ENCODE measurements around the gene LLGL2.

DNA sequence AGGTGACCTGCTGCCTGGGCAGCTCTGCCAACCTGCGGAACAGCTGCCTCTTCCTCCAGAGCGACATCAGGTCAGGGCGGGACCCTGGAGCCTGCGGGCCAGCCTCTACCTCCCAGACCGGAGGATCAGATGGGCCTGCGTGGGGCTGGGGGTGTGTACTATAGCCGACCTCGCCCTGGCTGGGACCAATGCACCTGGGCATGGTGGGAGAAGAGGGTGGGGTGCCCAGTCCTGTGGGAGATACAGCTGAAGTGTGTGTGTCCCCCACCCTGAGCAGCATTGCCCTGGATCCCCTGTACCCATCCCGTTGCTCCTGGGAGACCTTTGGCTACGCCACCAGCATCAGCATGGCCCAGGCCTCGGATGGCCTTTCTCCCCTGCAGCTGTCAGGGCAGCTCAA lies 29.5 kb upstream of the LLGL2 start:
- TF ChIP-seq, protein P1, sequence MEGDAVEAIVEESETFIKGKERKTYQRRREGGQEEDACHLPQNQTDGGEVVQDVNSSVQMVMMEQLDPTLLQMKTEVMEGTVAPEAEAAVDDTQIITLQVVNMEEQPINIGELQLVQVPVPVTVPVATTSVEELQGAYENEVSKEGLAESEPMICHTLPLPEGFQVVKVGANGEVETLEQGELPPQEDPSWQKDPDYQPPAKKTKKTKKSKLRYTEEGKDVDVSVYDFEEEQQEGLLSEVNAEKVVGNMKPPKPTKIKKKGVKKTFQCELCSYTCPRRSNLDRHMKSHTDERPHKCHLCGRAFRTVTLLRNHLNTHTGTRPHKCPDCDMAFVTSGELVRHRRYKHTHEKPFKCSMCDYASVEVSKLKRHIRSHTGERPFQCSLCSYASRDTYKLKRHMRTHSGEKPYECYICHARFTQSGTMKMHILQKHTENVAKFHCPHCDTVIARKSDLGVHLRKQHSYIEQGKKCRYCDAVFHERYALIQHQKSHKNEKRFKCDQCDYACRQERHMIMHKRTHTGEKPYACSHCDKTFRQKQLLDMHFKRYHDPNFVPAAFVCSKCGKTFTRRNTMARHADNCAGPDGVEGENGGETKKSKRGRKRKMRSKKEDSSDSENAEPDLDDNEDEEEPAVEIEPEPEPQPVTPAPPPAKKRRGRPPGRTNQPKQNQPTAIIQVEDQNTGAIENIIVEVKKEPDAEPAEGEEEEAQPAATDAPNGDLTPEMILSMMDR (conservative IDR thresholded peaks at IDR 0.05; ENCODE audit: low read depth, low read length) = no peak
- TF ChIP-seq EZH2 (IDR thresholded peaks at IDR 0.05; ENCODE audit: borderline replicate concordance, low read depth, low read length, poor library complexity, severe bottlenecking) = no peak

Data from A673 (cell line).